CD4-positive, alpha-beta T cell treated with Interferon alpha-2 for 1 hour (primary cell): Measurements from ENCODE around the gene UBR2.

Experiments used
- DNase-seq, 2 donors: peaks; one replicate each; pipeline ENCODE4 v3.0.0-alpha.2; 2020 to 2022

UBR2 gene

DNA sequence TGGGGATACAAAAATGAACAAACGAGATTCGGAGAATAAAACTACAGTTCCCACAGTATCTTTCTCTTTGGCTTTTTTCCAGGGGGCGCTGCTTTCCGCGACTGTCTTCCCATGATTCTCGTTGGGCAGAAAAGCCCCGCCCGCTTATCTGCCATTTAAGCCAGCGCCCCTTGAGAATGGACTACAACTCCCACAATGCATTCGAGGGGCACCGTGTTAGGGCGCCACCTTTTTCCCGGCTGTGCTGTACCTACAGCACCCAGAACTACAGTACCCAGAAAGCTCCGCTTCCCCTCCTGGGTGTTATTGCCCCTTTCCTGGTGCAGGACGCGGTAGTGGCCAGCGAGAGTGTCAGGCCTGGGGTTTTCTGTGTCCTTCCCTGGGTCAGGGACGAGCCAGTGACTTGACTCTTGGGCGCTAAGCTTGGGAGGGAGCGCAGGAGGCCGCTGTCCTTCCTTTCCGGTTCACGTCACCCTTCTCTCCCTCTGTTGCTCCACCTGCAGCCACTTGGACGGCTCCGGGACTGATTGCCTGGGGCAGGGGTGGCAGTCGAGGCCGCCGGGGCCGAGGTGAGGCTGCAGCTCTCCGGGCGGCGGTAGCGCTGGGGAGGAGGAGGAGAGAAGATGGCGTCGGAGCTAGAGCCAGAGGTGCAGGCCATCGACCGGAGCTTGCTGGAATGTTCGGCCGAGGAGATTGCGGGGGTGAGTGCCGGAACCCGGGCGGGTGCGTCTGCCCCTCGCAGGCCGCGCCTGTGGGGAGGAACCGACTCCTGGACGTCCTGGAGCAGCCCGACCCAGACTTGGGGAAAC is at the start of gene UBR2:
Gene UBR2 (plus strand): TSS at position 333 of the 809 bp plus-strand sequence. CDS start 291 bp downstream, at position 624.
- peak; percentile 96 to 98 for DNase-seq

DNA sequence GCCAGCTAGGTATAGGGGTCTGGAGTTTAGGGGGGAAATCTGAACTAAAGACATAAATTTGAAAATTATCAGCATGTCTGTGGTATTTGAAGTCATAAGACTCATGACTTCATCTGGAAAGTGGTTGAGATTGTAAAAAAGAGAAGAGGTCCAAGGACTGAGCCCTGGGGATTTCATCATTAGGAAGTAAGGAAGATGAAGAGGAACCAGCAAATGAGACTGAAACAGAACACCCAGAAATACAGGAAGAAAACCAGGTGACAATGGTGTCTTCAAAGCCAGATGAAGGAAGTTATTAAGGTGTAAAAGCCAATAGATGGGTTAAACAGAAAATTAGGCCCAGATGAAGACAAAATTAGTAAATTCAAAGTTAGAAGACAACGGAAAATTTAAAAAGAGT is 49.1 kb upstream of the UBR2 start:
- DNase-seq = no peak

DNA sequence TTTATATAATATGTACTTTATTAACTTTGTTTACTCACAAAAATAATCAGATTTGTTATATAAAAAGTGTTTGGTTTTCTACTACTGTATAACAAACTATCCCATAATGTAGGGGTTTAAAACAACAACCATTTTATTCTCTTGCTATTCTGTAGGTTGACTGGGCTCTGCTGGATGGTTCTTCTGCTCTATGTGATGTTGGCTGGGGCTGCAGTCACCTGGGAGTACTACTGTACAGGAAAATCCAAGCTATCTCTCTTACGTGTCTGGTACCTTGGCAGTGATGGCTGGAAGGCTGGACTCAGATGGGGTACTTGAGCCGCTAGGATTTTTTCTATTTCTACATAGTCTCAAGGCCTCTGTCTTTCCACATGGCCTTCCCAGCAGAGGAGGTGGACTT is 44.0 kb upstream of the UBR2 start:
- DNase-seq = no peak

DNA sequence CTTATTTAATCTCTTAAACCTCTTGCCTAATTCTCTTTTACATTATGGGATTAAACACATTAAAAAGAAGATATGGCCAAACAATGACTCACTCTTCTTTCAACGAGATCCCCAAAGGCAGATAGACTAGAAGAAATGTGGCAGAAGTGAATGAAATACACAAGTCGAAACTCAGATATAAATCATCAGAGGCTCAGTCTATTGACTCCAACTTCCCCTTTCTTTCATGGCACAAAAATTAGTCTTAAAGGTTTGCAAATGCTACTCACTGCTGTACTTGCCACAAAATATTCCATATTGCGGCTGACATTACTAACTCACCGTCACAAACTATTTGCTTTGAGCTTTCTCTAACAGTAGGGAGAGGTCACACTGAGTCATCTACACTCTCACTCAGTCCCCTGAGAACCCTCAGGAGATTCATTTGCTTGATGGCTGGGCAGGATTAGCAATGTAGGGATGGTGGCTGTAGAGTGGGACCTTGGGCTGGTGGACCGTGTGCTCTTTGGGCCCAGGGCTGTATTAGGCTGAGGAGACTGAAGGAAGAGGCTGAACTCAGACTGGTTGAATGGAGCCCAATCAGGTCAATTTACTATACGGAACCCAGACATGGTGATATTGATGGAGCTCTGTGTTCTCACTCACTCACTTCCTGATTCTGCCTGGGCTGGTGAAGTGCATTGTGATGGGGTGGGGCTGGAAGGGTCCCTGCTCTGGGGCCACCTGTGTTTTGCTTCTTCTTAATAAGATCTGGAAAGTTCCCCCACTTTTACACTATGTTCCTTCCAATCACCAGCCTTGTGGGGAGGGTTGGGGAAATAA is 42.8 kb upstream of the UBR2 start:
- DNase-seq = no peak

DNA sequence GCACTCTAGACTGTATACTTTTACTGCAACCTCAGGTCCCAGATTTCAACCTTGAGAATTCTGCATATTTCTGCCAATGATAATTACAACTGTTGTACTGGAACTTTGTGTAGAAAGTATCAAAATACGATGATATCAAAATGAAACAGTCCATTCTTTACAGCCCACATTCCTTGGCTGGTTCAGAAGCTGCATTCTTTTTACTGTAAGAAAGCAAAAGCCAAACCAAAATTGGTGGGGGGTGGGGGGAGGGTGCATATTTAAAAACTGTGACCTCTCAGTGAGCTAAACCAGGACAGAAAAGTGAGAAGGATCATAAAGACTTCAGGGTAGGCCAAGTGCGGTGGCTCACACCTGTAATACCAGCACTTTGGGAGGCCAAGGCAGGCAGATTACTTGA is 41.8 kb upstream of the UBR2 start:
- no peak for DNase-seq

DNA sequence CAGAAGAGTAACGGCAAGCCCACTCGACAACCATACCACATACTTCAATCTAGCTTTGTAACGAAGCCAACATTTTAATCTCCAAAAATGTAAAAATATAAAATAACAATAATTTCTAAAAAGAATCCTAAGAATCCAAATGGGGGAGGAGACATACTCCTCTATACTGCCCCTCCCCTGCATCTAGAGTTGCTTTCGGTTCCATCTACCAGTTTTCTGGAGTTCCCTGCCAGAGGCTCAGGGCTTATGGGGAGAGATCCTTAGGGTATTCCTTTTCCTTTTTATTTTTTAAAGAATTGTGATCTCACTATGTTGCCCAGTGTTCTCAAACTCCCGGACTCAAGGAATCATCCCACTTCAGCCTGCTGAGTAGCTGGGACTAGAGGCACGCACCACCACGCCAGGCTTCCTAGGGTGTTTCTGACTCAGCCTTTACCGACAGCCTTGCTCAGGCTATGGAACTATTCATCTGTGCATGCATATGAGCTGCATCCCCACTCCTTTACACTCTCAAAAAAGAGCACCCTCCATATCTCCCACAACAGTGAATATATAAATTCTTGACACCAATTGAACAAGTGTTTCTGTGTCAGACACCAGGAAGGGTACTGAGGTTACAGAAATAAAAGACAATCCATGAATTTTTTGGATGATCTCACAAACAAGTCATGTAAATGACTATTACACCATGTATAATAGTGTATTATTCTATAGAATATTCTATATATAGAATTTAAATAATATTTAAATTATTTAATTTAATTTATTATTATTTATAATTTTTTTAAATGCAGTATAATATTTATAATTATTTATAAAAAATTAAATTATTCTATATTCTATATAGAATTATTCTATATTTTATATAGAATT is 40.7 kb upstream of the UBR2 start:
- DNase-seq = no peak

DNA sequence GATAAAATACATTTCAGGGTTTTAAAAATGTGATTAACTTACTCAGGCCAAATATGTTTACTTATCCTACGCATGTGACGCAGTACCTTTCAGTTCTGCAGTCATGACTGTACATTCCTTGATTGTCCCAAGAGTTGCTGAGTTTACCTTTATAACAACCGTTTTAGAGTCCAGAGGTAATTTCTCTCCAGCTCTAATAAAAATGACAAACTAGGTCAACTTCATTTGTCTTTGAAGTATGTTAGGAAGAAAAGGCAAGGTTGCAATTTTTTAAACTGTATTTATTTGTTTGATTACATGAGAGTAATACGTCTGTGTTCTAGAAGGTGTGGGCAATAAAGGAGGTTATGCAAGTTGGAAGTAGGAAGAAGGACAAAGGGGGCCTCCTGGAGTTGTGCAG is 38.6 kb upstream of the UBR2 start:
- DNase-seq = no peak

DNA sequence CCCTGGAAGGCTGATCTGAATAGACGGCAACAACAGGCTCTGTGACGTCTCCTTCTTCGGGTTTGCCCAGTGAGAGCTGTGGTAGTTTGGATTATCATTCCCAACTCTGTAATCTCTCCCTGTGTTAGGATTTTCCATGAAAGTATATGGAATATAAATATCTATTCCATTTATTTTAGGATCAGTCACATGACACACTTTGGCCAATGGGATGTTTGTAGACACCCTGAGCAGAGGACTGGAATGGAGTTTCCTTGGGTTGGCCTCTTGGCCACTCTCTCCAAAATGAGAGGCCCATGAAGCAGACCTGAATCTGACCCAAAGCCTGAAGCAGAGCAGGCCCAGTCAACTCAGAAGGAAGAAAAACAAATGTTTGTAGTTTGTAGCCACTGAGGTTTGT is 37.2 kb upstream of the UBR2 start:
- no peak for DNase-seq

DNA sequence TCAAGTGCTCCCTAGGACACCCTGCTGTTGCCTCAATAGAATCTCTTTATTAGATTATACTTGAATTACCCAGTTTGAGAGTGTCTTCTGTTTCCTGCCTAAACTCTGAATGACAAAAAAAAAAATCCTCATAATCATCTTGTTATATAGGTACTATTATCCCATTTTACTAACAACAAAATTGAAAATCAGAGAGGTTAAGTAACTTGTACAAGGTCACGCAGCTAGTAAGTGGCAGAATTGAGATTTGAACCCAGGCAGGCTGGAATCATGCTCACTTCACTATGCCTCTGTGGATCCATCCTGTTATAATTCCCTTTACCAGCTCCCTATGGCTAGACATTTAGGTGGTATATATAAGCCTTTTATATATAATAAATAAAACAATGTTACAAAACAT is 36.6 kb upstream of the UBR2 start:
- no peak for DNase-seq

DNA sequence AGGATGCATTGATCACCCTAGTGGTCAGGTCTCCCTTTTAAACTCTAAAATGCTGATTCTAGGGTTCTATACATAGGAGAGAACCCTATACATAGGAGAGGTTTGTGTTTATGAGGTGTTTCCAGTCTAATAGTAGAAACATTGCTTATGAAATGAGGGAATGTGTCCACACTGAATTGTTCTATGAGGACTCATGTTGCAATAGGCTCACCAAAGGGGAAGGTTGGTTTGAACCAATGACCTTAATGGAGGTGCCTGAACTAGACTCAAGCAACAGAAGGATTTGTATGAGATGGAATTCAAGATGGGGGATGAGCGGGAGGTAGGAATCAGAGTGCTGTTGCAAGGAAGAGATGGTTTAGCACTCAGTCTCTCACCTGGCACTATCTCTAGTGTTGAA is 33.5 kb upstream of the UBR2 start:
- no peak for DNase-seq

DNA sequence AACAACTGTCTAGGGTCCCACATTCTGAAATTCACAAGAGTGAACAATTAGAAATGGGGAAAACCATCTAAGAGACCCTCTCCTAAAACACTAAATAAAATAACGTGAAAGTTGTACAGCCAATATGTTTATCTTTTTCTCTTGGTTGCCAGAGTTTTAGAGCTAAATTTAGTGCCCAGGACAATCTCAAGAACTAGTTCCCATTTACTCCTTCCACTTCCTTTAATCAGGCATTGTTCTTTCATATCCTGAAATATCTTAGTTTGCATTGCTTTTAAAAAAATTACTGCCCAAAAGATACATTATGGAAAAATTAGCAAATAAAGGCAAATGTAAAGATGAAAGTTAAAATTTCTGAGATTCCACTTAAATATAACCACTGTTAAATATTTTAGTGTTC is 33.1 kb upstream of the UBR2 start:
- no peak for DNase-seq

DNA sequence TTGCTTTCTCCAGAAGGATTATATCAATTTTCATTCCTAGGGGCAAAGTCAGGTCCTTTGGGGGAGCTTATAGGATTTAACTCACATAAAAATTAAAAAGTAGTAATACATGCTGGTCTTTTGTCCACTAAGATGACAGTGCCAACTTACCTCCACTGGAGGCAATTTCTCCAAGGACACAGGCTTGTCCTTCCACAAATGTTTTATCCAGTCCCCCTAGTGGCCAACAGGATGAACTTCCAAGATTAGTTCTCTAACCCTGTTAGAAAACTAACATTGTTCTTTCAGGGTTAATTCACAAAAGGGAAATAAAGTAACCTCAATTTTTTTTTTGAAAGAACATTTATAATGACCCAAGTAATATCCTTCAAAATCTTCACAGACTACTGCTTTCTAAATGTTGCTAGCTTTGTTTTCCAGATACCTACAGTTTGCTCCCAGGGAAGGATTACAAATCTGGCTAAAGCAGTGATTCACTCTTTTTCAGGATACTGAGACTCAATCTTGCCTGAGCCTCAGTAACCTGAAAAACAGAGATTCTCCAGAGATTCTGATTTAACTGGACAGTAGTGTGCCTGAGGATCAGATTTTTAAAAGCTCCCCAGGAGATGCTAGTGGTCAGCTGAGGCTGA is 31.7 kb upstream of the UBR2 start:
- DNase-seq = peak; percentile 23 to 66

DNA sequence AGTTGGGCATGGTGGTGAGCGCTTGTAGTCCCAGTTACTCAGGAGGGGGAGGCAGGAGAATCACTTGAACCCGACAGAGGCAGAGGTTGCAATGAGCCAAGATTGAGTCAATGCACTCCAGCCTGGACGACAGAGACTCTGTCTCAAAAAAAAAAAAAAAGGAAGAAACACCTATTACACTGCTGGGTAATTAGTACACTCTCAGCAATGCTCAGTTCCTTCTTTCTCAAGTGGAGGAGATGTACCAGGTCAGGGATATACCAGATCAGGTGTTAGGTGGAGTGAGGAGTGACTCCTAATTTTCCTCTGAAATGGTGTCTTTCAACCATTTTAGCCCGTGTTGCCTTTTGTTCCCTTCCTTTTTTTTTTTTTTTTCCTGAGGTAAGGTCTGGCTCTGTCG is 30.0 kb upstream of the UBR2 start:
- DNase-seq = no peak

DNA sequence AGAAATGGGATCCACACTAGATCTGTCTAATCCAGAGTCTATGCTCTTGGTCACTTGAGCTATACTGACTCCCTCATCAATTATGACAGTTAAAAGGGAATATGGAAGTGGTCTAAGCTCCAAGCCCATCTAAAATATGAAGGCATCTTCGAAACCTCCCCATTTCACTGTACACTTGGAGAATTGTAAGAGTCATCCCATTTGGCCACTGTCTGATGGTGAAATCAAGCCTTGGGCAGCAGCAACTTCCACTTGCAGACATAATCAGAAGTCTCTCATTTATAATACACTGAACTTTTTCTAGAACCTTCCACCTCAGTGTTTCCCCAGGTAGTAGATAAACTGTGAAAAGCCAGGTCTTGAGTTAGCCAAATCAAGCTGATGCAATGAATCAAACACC is 26.3 kb upstream of the UBR2 start:
- no peak for DNase-seq

DNA sequence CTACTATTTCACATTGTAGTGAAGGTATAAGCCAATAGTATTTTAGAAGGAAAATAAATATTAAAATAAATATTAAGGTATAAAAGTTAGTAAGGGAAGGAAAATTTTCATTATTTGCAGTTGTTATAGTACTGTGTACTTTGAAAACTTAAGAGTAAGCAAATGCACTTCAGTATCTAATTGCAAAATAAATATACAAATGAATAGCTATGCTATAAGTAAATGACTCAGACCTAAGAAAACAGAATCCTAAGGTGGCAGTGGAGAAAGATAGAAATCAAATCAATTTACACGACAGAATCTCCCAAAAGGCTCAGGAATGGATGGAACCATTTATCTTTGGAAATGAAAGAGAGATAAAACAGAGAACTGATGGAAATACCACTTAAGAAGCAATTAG is 24.7 kb upstream of the UBR2 start:
- no peak for DNase-seq

DNA sequence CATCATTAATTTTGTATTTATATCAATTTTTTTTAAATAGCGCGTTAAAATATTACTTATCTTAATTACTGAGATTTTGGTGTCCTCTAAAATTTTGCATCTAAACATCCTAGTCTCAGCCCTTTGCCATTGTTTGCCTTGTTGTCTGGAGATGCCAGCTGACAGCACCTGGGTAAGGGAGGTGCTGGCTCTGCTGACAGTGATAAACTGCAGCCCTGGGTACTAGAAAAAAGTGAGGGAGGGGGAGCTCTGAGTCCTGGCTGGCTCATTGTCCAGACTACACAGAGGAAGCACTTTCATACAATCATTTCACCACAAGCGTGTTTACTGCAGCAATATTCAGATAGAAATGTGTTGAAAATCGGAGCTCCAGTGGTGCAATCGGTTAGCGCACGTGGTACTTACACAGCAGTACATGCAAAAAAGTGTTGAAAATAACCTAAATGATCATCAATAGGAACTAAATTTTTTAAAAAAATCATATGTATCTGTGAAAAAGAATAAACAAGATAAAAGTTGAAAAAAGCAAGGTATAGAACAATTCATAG is 18.5 kb upstream of the UBR2 start:
- DNase-seq = peak in 1 of 2 donors; percentile 25

DNA sequence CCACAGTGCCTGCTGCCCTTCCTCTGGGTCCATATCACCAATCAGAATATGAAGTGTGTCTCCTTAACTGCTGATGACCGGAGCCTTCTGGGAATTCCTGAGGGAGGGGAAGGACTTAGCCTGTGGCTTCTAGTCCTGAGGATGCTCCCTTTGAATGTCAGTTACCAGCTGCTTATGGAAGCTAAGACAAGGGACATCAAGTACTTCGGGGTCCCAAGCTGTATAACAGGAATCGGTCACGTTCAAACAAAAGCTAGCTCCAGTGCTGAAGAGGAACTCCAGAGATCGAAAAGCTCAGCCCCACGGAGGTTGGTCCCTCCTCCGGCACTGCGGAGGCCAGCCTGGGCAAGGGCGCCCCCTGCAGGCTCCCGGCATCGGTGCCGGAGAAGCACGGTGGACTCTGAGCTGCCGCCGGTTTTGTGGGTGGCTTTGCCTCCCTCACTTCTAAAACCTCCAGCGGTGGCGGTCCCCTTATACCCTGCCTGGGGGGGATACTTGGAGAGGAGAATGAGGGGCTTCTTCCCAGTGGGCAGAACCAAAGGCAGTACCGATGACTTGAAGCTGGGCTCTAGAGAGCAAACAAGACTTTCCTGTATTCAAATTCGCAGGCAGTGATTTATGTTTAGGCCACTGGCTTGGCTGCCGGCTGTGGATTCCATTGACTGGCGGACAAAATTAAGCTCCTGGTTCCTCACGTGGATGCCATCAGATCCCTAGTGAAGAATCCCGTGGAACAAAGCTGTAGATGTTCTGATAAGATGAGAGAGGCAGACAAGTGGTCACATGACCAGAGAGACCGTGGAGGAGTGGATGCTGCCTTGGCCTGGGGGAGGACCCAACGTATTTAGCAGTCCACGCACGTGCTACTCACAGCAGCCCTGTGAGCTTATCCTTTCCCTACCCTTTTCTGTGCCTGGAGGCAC is 16.2 kb upstream of the UBR2 start:
- DNase-seq = peak; percentile 83 to 87

DNA sequence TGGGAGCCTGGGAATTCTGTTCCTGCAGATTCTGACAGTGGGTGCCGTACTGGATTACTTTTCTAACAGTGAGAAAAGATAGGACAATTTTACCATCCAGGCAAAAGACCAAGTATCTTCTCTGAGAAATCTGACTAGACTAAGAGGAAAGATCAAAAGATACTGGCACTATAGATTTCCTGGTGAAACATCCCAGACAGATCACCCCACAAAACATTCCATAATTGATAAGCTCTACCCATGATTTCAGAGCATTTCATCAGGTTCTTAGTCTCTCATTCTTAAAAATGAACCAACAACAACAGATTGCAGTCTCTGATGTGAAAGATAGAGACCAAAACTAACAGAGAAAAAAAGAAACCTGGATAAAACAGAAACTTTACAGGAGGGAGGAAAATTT is 13.6 kb upstream of the UBR2 start:
- DNase-seq = no peak

DNA sequence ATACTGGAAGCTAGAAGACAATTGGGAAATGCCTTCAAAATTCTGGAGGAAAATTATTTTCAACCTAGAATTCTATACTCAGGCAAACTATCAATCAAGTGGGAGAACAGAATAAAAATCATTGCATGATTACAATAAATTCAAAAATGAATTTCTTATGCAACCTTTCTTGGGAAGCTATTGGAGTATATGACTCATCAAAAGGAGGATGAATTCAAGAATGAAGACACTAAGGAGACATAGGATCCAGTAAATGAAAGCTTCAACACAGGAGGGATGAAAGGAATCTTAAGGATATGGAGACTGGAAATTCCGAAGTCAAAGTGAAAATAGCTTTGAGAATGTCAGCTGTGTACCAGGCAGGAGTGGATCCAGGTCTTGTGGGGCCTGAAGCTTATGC is 12.6 kb upstream of the UBR2 start:
- no peak for DNase-seq

DNA sequence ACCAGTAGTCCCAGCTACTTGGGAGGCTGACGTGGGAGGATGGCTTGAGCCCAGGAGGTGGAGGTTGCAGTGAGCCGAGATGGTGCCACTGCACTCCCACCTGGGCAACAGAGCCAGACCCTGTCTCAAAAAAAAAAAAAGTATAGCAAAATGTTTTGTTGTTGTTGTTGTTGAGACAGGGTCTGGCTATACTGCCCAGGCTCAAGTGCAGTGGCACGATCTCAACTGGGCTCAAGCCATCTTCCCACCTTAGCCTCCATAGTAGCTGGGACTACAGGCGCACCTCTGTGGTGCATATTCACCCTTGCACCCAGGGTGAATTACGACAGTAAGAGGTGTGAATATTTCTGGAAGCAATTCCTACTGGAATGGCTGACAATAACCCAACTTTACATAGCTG is 11.4 kb upstream of the UBR2 start:
- DNase-seq = no peak
